ENCODE results near the gene NR2F1-AS1. TPM values are rescaled to one million over a fixed set of nuclear protein-coding genes. Genes with fewer than 3 reads are reported as not detected.
"Not testable (repeated sequence)": the region's sequence is repeated elsewhere in the genome, so short reads cannot be mapped to it uniquely, and the experiment has no call there.

Gene NR2F1-AS1
- total RNA-seq, 1 donor from 2014 or later: 15.0 TPM

GRCh38 chr5:93576994-93577853 lies 3.8 kb downstream of the NR2F1-AS1 start:
- DNase-seq (ENCODE audit: low read depth, low spot score): no peak

DNA sequence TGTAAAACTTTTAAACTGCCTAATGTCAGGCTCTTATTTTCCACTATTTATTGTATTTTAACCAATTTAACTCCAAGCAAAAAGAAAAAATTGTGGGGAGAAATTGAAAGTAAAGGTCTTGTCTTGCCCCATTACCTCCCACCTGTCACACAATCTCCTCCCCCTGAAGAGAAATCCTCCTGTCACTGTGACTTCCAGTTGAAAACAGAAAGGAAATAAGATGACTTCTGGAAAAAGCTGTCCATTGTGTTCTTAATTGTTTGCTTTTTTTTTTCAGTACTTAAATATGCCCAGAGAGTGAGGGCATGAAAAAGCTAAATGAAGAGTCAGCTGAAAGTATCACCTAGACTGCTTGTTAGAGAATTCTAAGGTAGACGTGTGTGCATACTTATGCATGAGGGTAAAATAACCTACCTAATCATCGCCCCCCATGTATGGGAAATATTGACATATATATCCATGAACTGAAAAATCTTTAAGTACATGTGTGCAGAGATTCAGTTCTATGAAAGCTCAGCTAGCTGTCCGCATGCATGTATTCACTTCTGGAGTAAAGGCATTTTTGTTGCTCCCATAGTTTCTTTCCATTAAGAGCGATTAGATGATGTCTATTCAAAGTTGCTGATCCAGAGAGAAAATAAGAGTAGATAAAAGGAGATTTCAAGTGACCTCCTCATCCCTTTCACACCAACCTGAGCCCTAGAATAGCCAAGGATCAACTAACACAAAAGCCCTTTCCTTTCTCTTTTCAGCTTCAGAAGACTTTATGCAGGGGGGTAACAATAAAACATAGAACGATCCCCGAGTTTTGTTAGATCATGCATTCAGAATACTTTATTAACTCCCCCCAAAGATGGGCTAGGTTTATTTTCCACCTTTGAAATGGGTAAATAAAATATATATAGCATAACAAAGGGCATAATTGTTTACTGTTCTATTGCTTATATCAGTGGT lies 5.3 kb downstream of the NR2F1-AS1 start:
- no peak for DNase-seq (ENCODE audit: low read depth, low spot score)

DNA sequence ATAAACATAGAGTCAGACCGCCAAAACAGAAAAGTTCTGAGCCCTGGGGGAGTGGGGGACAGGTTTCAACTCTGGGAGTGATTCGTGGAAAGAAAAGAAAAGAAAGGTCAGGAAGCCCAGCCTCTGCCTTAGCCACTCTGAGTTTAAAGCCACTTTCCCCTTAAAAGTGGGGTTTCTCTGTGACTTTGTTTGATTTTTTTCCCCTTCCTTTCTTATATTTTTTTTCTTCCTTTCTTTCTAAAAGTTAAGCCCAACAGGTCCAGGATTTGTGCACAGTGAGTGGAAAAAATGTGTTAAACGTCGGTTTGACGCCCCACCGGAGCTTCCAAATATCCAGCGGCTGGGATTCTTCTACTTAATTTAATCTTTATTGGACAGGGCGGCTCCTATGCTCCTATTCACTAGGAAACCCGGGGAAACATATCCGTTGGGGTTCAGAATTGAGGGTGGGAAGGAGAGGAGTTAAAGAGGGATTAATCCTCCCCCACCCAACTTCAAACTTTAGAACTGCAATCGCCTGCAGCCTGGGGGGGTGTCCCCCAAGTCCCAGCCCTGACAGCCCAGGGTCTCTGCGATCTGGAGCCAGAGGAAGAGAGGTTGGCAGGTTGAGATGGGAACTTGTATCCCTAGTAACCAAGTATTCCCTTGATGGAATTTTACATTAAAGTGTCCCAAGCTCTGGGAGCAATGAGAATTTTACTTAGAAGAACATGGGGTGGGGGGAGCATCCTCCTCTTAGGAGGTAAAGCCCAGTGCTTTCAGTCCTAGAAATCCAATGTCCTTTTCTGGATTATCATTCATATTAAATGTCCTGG lies 6.3 kb downstream of the NR2F1-AS1 start:
- DNase-seq (ENCODE audit: low read depth, low spot score): no peak

DNA sequence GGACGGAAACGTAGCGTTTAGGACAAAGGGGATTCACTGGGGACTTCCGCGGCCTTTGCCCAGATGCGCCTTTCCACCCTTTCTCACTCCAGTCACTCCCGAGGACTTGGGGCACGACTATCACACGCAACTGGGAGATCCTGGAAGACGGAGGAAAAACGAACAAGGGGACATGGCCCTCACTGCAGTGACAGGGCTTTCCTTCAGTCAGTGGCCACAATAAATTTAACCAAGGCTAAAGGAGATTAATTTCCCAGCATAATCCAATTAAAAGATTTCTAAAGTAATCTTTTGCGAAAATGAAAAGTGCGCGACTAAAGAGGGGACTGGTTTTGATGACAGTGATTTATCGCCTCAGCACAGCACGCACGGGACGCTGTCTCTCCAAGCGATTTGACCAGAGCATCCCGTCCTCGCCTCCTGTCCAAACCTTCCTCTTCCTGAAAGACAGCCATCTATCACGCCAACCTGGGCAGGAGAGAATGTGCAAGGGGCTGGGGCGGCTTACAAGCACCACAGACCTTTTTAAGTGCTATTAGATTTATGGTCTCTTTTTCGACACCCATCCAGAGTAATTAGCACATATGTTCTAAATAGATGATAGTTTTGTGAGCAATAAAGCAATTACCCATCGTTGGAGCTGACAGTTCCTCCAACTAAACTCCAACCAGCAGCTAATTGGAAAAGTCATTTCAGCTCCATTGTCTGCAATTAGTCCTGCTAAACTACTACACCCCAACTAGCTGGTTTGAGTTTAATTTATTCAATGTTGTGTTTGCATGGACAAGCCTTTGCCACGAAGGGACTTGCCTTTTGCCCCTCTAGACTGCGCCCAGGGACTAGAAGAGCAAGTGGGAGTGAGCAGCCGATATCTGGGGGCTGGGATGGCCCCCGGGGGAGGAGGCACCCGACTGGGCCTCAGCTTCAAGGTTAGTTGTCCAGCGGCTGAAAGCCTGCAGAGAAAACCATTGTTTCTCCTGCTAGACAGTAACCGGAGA lies 7.4 kb downstream of the NR2F1-AS1 start:
- no peak for DNase-seq (ENCODE audit: low read depth, low spot score)

- no peak for DNase-seq (ENCODE audit: low read depth, low spot score)
These were observed 8.2 kb downstream of the NR2F1-AS1 start for GRCh38 chr5:93572608-93573353.

GRCh38 chr5:93572101-93572607 lies 8.9 kb downstream of the NR2F1-AS1 start:
- no peak for DNase-seq (ENCODE audit: low read depth, low spot score)

DNA sequence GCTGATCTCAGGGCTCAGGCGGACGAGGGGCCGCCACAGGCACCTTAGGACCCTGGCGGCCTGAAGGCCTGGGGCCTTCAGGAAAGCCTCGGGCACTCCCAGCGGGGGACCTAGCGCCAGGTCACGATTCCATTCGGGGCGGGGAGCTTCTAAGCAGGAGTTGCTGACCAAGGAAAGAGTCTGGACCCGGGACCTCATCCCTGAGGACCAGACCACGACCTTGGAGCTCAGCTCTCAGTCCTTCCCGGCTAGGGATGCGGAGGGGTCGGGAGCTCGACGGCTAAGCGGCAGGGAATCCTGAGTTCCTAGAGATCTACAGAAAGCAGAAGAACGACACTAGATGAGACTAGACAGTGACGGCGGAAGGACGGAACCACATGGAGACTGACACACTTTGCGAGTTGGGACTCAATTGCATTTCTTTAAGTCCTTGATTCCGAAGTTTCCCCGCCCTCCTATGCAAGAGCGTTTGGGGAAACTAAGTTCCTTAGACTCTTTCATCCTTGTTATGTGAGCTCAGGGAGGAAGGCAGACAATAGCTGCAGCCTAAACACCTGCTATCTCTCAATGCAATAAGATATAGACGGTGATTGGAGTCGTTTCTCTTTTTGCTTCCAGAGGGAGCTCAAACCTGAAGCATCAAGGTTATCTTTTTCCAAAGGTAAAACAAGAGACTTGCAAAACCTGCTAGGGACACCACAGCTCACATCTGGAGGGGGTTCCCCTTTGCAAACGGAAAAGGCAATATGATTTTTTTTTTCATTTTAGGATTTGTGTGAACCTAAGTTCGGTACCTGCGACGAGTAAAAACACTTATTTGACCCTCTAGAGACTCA lies 9.7 kb downstream of the NR2F1-AS1 start:
- DNase-seq (ENCODE audit: low read depth, low spot score): no peak

DNA sequence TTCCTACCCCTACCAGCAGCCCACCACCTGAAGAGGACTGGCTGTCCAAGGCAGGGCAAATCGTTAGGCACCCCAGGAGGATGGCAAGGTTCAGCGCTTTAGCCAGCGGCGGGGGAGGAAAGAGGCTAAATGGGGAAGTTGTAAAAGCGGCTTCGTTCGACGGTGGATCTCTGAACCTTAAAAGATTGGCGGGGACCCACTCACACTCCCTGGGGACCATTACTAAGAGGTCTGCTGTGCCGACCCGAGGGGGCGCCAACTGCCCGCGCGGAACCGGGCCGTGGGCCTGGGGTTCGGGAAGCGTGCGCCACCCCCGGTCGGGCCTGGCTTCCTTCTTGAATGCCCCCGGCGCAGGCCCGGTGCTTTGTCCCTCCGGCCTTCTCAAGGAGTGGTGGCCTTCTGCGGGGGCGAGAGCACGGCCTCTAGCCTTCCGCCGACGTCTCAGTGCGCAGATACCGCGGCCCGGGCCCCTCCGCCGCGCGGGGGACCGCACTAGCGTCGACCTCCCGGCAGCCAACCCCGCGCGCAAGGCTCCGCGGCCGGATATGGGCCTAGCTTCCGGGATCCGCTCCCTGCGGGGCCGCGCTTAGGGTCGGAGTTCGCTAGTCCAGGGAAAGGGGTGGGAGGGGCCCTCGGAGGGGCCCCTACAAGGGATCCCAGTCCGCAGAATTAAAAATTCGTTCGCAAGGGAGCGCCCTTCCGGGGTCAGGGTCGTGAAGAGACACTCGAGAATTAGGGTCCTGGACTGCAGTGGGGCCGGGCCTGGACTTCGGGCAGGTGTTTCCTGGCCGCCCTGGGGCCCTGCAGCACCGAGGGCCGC lies 10.5 kb downstream of the NR2F1-AS1 start:
- no peak for DNase-seq (ENCODE audit: low read depth, low spot score)

DNA sequence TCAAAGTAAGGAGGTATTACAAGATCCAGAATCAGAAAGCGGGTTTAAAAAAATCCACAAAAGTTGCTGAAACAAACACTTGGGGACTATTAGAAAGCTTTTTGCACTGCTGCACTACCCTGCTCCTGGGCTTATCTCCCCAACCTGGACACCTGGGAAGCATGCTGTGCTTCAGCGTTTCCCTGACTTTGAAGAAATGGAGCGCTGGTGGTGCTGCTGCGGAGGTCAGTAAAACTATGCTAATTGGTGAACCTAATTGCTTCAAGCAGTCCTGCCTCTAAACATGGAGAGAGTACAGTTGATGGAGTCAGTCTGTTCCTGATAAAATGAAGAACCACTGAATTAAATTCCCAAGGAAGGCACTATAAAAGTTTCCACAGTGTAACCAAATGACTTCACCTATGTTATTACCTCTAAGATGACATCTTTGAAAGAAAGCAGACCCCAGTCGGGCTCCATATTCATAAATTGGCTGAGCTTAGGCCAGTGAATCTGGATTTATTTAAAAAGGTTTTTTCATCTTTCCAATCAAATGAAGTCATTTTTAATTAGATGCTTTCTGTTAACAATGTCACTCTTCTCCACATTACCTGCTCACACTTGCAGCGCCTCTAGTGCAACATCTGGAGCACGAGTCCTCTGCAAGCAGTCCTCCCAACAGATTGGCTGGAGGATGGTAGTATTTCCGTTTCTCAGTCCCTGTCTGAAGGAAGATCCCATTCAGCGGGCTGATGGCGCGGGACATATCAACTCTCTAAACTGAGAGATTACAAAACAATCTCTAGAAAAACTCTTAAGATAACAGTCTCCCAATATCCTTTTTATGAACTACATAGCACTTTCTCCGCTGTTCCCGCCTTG lies 11.5 kb downstream of the NR2F1-AS1 start:
- no peak for DNase-seq (ENCODE audit: low read depth, low spot score)

DNA sequence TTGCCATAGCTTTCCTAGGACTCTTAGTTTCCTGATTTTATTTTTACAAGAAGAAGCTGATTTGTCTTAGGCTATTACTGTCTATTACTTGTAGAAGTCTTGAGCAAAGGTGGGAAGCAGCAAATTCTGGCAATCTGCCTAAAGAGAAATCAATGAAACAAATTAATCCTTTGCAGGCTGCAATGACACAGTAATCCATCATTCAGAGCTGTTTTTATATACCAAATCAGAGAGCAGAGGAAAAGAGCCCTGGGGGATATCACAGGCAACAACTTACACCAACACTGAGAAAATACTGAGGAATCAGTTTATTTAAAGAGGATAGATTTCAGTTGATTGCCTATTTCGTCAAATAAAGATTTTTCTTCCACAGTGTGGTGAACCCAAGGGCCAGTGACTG lies 13.6 kb downstream of the NR2F1-AS1 start:
- no peak for DNase-seq (ENCODE audit: low read depth, low spot score)

DNA sequence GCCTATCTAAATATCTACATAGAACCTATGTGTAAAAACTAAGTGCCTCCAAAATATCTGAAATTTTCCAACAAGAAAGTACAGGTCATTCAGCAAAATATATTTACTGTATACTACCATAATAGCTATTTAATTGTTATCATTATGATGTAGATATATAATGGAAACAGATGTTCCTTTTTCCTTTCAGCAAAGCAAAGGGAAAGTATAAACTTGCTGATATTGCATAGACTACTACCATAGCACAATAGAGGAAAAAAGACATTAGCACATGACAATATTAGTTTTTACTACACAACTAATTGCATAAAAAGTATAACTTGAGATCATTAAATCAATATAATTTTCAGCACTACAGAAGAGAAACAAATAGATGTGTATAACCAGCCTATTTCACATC lies 14.9 kb downstream of the NR2F1-AS1 start:
- no peak for DNase-seq (ENCODE audit: low read depth, low spot score)

GRCh38 chr5:93557021-93557604 lies 23.9 kb downstream of the NR2F1-AS1 start:
- DNase-seq (ENCODE audit: low read depth, low spot score): no peak

DNA sequence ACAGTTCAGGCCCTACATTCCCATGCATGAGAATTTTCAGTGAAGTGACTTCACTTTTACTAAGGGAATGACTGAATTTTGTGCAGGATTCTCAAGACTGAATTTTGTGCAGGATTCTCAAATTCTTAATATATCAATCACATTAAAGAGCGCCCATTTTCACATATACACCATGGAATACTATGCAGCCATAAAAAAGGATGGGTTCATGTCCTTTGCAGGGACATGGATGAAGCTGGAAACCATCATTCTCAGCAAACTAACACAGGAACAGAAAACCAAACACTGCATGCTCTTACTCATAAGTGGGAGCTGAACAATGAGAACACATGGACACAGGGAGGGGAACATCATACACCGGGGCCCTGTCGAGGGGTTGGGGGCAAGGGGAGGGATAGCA lies 31.4 kb downstream of the NR2F1-AS1 start:
- DNase-seq (ENCODE audit: low read depth, low spot score): not testable (repeated sequence)

GRCh38 chr5:93545872-93546271 lies 35.1 kb downstream of the NR2F1-AS1 start:
- DNase-seq (ENCODE audit: low read depth, low spot score): no peak

- DNase-seq (ENCODE audit: low read depth, low spot score): peak; percentile 39
These were observed 48.6 kb downstream of the NR2F1-AS1 start for GRCh38 chr5:93532370-93532769.

- DNase-seq (ENCODE audit: low read depth, low spot score): not testable (repeated sequence)
These were observed 59.2 kb downstream of the NR2F1-AS1 start for GRCh38 chr5:93521815-93522214.
